ENCODE measurements around the gene AOC2. TPM values are rescaled to one million over a fixed set of nuclear protein-coding genes. Genes with fewer than 3 reads are reported as not detected.

The AOC2 gene
- polyA plus RNA-seq, 1 of the 3 experiments (the other 2 are of a cell fraction), result 0.33 TPM

DNA sequence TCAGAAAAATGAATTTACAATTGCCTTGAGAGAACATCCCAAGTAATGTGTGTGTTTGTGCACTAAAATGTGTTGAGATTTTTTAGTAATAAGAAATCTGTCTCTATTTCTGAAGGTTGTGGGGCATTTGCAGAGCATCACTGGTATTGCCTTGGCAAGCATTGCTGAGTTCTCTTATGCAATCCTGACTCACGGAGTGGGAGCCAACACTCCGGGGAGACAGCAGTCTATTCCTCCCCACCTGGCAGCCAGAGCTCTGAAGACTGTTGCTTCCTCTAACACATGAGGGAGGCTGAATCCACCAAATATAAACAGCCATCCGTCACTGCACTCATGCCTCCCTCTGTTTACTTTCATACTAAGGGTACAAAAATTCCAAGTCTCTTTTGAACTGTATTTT, 35.1 kb upstream of the AOC2 start:
- ChIA-PET POLR2A (no interaction called here), CTCF (interaction anchor here (0.6 to 4.8 kb wide), 4 partner anchors 10 to 36 kb away, joined by 3 to 35 read pairs (median 6); partner anchors contain the start of genes BECN1, CNTD1, COA3 and VPS25)
- peak overlapping the region in 1 of 2 experiments; percentile 36; a peak in 2 of 4 replicates for H3K27ac ChIP-seq (ENCODE audit: low read depth in 2 of 2, low read length in 1 of 2)
- no peak overlapping the region for H3K4me3 ChIP-seq (ENCODE audit: low read depth in 2 of 2, low read length in 1 of 2)
- H3K4me2 ChIP-seq, result peak overlapping the region; percentile 16; the same call in 1 of the 2 replicates
- H3K9ac ChIP-seq, result no peak overlapping the region
- H3K27me3 ChIP-seq (ENCODE audit: insufficient read depth), result no peaks in the 10 kb centered on the region
- H3F3A ChIP-seq (replicated peaks; ENCODE audit: insufficient read depth), result peaks cover 28% of the 10 kb centered on the region
- H4K20me1 ChIP-seq (ENCODE audit: insufficient read depth), result no peaks in the 10 kb centered on the region; the same call in 1 of the 2 replicates
- peaks cover 1 to 16% of the 10 kb centered on the region in 2 experiments; a peak in 3 of 4 replicates for H3K4me1 ChIP-seq (ENCODE audit: control insufficient read depth in 1 of 2, insufficient read depth in 2 of 2, low read depth in 1 of 2, low read length in 1 of 2)
- 0 out of 2 replicates have a peak, but pooled peaks cover 8% of the 10 kb centered on the region for H3K79me2 ChIP-seq (ENCODE audit: insufficient read depth)
- no peak for DNase-seq
- WGBS (ENCODE audit: low lambda C conversion rate), result 24% methylated on average over 3 of the region's 3 CpGs
- H3K9me3 ChIP-seq, result no peaks in the 10 kb centered on the region
- H2AFZ ChIP-seq (ENCODE audit: low read depth), result no peak overlapping the region
- H3K36me3 ChIP-seq (replicated peaks in 1 of 2; ENCODE audit: control insufficient read depth in 1 of 2, insufficient read depth in 2 of 2, low read length in 1 of 2), result peaks cover 13 to 31% of the 10 kb centered on the region in 2 experiments
- H3K9me2 ChIP-seq, result no peaks in the 10 kb centered on the region
- TF ChIP-seq ELF1 (IDR thresholded peaks at IDR 0.05) (no peak), GATA2 (CRISPR knock-in tag; IDR thresholded peaks at IDR 0.05) (no peak), FOXJ3 (CRISPR knock-in tag; IDR thresholded peaks at IDR 0.05) (no peak), RAD21 (IDR thresholded peaks at IDR 0.05; ENCODE audit: low read length) (no peak), NFIC (IDR thresholded peaks at IDR 0.05; ENCODE audit: borderline replicate concordance) (peak; percentile 71), EP300 (IDR thresholded peaks at IDR 0.05; ENCODE audit: borderline replicate concordance in 1 of 2, low read depth in 1 of 2, low read length in 1 of 2) (0 out of 4 replicates have a peak, but pooled peaks of 1 of the 2 experiments have one; percentile 29), SMC3 (IDR thresholded peaks at IDR 0.05; ENCODE audit: low read depth, low read length) (no peak), EZH2phosphoT487 (IDR thresholded peaks at IDR 0.05; ENCODE audit: borderline replicate concordance, low read depth) (no peak), TEAD4 (IDR thresholded peaks at IDR 0.05; ENCODE audit: borderline replicate concordance, insufficient read depth) (no peak), JUND (IDR thresholded peaks at IDR 0.05) (peak; percentile 52; the same call in 1 of the 2 replicates), RCOR1 (IDR thresholded peaks at IDR 0.05; ENCODE audit: low read length) (no peak), NRF1 (IDR thresholded peaks at IDR 0.05; ENCODE audit: low read depth, low read length) (no peak), SIN3A (IDR thresholded peaks at IDR 0.05; ENCODE audit: borderline replicate concordance, low read depth, low read length) (0 out of 2 replicates have a peak, but pooled peaks have one; percentile 74), GABPA (IDR thresholded peaks at IDR 0.05; ENCODE audit: low read depth) (0 out of 2 replicates have a peak, but pooled peaks have one; percentile 12), MXI1 (IDR thresholded peaks at IDR 0.05; ENCODE audit: low read depth, low read length) (no peak), FOSL2 (IDR thresholded peaks at IDR 0.05; ENCODE audit: borderline replicate concordance, low read depth) (peak; percentile 62), TAF1 (IDR thresholded peaks at IDR 0.05; ENCODE audit: borderline replicate concordance, low read depth, low read length) (no peak), RXRA (IDR thresholded peaks at IDR 0.05; ENCODE audit: borderline replicate concordance, low read depth) (no peak), TCF12 (IDR thresholded peaks at IDR 0.05) (peak; percentile 83)
- TF ChIP-seq, protein P1, sequence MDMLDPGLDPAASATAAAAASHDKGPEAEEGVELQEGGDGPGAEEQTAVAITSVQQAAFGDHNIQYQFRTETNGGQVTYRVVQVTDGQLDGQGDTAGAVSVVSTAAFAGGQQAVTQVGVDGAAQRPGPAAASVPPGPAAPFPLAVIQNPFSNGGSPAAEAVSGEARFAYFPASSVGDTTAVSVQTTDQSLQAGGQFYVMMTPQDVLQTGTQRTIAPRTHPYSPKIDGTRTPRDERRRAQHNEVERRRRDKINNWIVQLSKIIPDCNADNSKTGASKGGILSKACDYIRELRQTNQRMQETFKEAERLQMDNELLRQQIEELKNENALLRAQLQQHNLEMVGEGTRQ (IDR thresholded peaks at IDR 0.05; ENCODE audit: borderline replicate concordance, low read depth, low read length), result no peak
- TF ChIP-seq, protein P2, sequence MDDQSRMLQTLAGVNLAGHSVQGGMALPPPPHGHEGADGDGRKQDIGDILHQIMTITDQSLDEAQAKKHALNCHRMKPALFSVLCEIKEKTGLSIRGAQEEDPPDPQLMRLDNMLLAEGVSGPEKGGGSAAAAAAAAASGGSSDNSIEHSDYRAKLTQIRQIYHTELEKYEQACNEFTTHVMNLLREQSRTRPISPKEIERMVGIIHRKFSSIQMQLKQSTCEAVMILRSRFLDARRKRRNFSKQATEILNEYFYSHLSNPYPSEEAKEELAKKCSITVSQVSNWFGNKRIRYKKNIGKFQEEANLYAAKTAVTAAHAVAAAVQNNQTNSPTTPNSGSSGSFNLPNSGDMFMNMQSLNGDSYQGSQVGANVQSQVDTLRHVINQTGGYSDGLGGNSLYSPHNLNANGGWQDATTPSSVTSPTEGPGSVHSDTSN (IDR thresholded peaks at IDR 0.05), result peak; percentile 49
- TF ChIP-seq, protein P3, sequence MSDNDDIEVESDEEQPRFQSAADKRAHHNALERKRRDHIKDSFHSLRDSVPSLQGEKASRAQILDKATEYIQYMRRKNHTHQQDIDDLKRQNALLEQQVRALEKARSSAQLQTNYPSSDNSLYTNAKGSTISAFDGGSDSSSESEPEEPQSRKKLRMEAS (IDR thresholded peaks at IDR 0.05; ENCODE audit: low read depth), result peak; percentile 56; the same call in 1 of the 2 replicates
- TF ChIP-seq, protein P4, sequence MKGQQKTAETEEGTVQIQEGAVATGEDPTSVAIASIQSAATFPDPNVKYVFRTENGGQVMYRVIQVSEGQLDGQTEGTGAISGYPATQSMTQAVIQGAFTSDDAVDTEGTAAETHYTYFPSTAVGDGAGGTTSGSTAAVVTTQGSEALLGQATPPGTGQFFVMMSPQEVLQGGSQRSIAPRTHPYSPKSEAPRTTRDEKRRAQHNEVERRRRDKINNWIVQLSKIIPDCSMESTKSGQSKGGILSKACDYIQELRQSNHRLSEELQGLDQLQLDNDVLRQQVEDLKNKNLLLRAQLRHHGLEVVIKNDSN (IDR thresholded peaks at IDR 0.05; ENCODE audit: borderline replicate concordance, low read depth), result no peak
- TF ChIP-seq, protein P5, sequence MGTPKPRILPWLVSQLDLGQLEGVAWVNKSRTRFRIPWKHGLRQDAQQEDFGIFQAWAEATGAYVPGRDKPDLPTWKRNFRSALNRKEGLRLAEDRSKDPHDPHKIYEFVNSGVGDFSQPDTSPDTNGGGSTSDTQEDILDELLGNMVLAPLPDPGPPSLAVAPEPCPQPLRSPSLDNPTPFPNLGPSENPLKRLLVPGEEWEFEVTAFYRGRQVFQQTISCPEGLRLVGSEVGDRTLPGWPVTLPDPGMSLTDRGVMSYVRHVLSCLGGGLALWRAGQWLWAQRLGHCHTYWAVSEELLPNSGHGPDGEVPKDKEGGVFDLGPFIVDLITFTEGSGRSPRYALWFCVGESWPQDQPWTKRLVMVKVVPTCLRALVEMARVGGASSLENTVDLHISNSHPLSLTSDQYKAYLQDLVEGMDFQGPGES (IDR thresholded peaks at IDR 0.05; ENCODE audit: low read depth, low read length), result no peak
- TF ChIP-seq, protein P6, sequence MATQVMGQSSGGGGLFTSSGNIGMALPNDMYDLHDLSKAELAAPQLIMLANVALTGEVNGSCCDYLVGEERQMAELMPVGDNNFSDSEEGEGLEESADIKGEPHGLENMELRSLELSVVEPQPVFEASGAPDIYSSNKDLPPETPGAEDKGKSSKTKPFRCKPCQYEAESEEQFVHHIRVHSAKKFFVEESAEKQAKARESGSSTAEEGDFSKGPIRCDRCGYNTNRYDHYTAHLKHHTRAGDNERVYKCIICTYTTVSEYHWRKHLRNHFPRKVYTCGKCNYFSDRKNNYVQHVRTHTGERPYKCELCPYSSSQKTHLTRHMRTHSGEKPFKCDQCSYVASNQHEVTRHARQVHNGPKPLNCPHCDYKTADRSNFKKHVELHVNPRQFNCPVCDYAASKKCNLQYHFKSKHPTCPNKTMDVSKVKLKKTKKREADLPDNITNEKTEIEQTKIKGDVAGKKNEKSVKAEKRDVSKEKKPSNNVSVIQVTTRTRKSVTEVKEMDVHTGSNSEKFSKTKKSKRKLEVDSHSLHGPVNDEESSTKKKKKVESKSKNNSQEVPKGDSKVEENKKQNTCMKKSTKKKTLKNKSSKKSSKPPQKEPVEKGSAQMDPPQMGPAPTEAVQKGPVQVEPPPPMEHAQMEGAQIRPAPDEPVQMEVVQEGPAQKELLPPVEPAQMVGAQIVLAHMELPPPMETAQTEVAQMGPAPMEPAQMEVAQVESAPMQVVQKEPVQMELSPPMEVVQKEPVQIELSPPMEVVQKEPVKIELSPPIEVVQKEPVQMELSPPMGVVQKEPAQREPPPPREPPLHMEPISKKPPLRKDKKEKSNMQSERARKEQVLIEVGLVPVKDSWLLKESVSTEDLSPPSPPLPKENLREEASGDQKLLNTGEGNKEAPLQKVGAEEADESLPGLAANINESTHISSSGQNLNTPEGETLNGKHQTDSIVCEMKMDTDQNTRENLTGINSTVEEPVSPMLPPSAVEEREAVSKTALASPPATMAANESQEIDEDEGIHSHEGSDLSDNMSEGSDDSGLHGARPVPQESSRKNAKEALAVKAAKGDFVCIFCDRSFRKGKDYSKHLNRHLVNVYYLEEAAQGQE (IDR thresholded peaks at IDR 0.05; ENCODE audit: low read depth, low read length), result no peak
